Aortic smooth muscle cell (primary cell): ENCODE measurements around the gene SLC52A1. TPM values are rescaled to one million over a fixed set of nuclear protein-coding genes. Genes with fewer than 3 reads are reported as not detected.

Source experiments
- total RNA-seq: library from RNA; depleted of rRNA; stranded (reverse); fragments of >200 nt; gene quantifications from 2 replicates; pipeline ENCODE4 v1.2.3, GENCODE V29; 2014

The SLC52A1 gene
- total RNA-seq, result not detected in 2 replicates

GRCh38 chr17:5035315-5035714, at the start of gene SLC52A1:
SLC52A1 (minus strand) TSS chr17:5035426; CDS start chr17:5034606, 820 bp downstream.

GRCh38 chr17:5078106-5079028, 43.1 kb upstream of the SLC52A1 start, which contains the start of gene ZFP3:
ZFP3 (plus strand) TSS chr17:5078467; CDS start chr17:5091505, 13,038 bp downstream.

GRCh38 chr17:4997302-4998026, 37.8 kb downstream of the SLC52A1 start, which contains the start of the genes INCA1 and KIF1C:
INCA1 (minus strand) TSS chr17:4997522; CDS start chr17:4994437, 3,085 bp downstream.
KIF1C (plus strand) TSS chr17:4997950; CDS start chr17:5000247, 2,297 bp downstream.

GRCh38 chr17:4986951-4987766, 48.1 kb downstream of the SLC52A1 start, which contains the start of gene CAMTA2:
CAMTA2 (minus strand) TSS chr17:4987675; CDS start chr17:4986222, 1,453 bp downstream.

Other genes with a start within 250 kb of the SLC52A1 start
- 0.62 and 0.92 TPM in 2 replicates for gene VMO1, start 249.1 kb downstream of the SLC52A1 start, total RNA-seq
- not detected in 2 replicates for gene GLTPD2, start 246.5 kb downstream of the SLC52A1 start, total RNA-seq
- 163 and 169 TPM in 2 replicates for gene PSMB6, start 239.3 kb downstream of the SLC52A1 start, total RNA-seq
- gene PLD2, start 228.3 kb downstream of the SLC52A1 start, total RNA-seq, result 13.1 and 16.2 TPM in 2 replicates
- 20.1 and 29.6 TPM in 2 replicates for gene MINK1, start 202.1 kb downstream of the SLC52A1 start, total RNA-seq
- gene C17orf107, start 135.9 kb downstream of the SLC52A1 start, total RNA-seq, result 1.9 and 2.9 TPM in 2 replicates
- 0.19 and 0.26 TPM in 2 replicates for gene CHRNE, start 132.3 kb downstream of the SLC52A1 start, total RNA-seq
- not detected in 2 replicates for gene GP1BA, start 103.1 kb downstream of the SLC52A1 start, total RNA-seq
- gene SLC25A11, start 95.4 kb downstream of the SLC52A1 start, total RNA-seq, result 59.3 and 64.7 TPM in 2 replicates
- gene RNF167, start 95.2 kb downstream of the SLC52A1 start, total RNA-seq, result 17.6 and 19.8 TPM in 2 replicates
- gene PFN1, start 86.9 kb downstream of the SLC52A1 start, total RNA-seq, result 861 and 912 TPM in 2 replicates
- 4.5 and 6.5 TPM in 2 replicates for gene ENO3, start 84.3 kb downstream of the SLC52A1 start, total RNA-seq
- 70.6 and 79.0 TPM in 2 replicates for gene SPAG7, start 67.6 kb downstream of the SLC52A1 start, total RNA-seq
- gene CAMTA2, start 47.8 kb downstream of the SLC52A1 start, total RNA-seq, result 5.7 and 11.7 TPM in 2 replicates
- gene INCA1, start 37.9 kb downstream of the SLC52A1 start, total RNA-seq, result 0.13 and 0.25 TPM in 2 replicates
- gene KIF1C, start 37.5 kb downstream of the SLC52A1 start, total RNA-seq, result 95.8 and 124 TPM in 2 replicates
- gene ZFP3, start 43.0 kb upstream of the SLC52A1 start, total RNA-seq, result 1.3 and 1.7 TPM in 2 replicates
- 4.5 and 4.6 TPM in 2 replicates for gene ZNF232, start 76.5 kb upstream of the SLC52A1 start, total RNA-seq
- not detected in 2 replicates for gene USP6, start 80.6 kb upstream of the SLC52A1 start, total RNA-seq
- 7.8 and 7.9 TPM in 2 replicates for gene ZNF594, start 156.4 kb upstream of the SLC52A1 start, total RNA-seq
- gene SCIMP, start 199.4 kb upstream of the SLC52A1 start, total RNA-seq, result not detected in 2 replicates
- 54.4 and 60.9 TPM in 2 replicates for gene RABEP1, start 246.9 kb upstream of the SLC52A1 start, total RNA-seq